Posterior cingulate gyrus (tissue), 11 donors: Measurements from ENCODE around the gene HOXC5.

ENCODE experiments used
- DNase-seq, 10 donors: peaks; one replicate each; pipeline versions ENCODE4 v3.0.0 to v3.0.0-alpha.2; 2020 to 2021; ENCODE audit warnings: mixed read lengths in 3 of 10
- intact Hi-C: fragments of 100-400 bp; cut with DNase I; formaldehyde crosslinking; loops from one replicate; pipeline ENCODE4 v1.15.1; 2023

HOXC5 gene

DNA sequence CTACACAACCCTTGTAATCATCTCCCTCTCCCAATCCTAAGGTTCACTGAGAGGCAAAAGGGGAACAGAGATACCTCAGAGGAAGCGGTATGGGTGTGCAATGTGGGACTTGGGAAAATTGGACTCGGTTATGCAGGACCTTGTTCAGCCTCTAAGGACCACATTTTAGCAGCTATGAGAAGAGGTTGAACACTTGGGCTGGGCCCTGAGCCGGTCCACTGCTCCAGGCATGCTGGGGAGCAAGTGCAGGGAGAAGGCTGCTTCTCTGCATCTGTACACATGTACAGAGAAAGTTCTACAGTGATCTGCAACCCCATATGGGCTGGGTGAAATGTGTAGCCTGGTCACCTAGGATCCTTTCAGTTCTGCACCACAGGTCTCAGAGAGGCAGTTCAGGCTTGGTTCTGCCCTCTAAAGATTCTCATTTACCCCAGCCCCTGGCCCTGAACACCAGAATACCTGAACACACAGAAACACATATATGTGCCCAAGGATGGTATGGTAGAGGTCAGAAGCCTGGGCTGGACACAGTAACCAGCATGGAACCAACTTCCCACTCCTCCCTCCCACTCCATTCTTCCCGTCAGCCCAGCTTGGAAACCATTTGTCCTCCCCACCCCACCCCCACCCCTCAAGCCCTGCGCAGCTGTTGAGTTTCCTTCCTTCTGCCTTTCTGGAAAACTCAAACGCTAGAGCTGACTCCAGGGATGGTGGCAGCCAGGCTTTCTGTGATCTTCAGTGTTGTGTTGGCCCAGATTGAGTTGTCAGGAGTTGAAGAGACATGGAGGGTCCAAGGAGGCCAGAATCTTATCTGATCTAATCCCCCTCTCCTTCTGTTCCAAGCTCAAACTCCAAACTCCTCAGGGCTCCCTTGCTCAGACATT, 10.4 kb downstream of the HOXC5 start:
- DNase-seq: no peak
- intact Hi-C loops: no loop called here

DNA sequence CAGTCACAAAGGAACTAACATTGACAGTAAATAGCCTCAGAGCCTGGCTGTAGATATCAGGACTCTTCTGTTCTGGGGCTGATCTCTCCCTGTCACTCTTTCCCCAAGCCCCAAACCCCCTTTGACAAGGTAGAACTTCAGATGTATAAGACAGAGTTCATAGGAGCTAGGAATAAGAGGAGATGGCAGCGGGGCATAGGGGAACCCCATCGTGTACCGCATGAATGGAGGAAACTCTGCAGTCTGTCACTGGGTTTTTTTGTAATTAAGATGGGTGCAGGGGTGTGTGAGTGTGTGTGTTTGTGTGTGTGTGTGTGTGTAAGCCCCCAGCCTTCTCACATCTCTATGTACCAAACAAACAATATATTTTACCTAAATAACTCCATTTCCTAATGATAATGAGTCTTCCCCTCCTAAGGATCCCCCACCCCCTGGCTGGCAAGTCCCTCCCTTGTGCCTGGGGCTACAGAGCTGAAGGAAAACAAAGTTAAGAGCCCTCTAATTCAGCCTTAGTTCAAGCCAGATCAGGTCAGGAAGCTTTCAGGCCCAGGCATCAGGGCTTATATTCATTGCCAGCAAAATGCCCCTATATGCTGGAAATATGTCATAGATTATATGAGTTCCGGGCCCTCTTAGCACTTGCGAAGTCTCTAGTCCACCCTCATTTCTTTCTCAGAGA, 11.7 kb downstream of the HOXC5 start:
- DNase-seq: no peak
- intact Hi-C loops: no loop called here

- no peak for DNase-seq
- intact Hi-C loops: no loop called here
Measured at GRCh38 chr12:54045401-54045800, 12.6 kb downstream of the HOXC5 start.

DNA sequence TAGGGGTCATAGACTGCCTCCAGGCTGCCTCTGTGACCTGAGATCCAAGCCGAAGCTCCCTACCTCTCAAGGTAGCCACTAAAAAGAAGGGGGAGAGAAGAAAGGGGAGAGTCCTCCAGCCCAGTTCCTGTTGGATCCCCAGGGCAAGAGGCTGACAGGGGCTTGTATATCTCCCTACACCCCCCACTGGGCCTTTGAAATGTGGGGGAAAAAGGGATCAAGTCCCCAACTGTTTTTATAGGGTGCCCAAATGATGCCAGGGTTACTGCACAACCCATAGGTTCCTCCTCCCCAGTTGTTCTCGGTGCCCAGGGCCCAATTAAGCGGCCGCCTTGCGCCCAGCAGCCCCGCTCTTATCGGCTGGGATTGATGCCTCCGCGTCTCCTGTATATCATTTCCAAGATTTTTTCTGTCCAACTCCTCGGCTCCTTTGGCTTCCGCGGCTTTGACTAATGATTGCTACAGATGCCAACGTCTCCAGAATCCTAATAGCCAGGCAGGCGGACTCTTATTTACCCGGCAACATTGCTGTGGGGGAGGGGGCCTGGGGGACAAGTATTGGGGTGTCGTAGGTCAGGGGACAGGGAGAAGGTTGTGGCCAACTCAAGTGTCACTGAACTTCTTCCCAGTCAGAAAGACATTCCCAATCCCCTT, 13.1 kb downstream of the HOXC5 start:
- intact Hi-C loops: no loop called here
- DNase-seq: no peak

- intact Hi-C loops: no loop called here
- DNase-seq: peak in 1 of 10 donors; percentile 74
Measured at GRCh38 chr12:54046809-54047159, 13.9 kb downstream of the HOXC5 start.

- peak in 1 of 10 donors; percentile 57 for DNase-seq
Measured at GRCh38 chr12:54047160-54047963, 14.5 kb downstream of the HOXC5 start.

GRCh38 chr12:54047964-54048303, 15.1 kb downstream of the HOXC5 start:
- intact Hi-C loops: no loop called here
- no peak for DNase-seq

More at GRCh38 chr12:54047160-54047963, 14.5 kb downstream of the HOXC5 start:
- intact Hi-C loops: no loop called here

DNA sequence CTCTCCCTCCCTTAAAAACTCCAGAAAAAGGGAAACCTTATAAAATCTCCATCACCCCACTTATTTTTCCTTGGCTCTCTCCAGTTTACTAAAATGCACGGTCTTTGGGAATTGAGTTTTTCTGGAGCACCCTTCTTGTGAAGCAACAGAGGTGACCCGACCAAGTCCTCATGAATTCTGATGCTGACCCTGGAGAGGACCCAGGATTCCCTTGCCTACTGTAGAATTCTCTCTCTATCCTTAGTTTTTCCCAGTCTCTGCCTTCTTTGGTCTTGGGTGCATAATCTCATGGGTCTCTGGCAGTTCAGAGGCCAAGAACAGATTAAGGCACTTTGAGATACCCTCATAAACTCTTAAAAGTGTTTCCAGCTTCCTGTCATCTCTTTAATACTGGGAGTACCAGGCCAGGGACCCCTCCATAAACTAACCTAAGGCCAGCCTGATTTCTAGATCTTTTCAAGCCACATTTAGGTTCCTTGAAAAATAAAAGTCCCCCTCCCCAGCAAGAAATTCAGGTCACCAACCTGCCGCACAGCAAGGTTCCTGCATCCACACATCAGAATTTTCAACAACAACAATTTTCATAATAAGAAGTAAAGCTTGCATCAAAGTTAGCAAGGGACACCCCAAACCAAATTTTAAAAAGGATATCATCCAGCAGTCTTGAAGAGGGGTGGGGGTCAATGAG, 15.7 kb downstream of the HOXC5 start:
- DNase-seq: no peak
- intact Hi-C loops: no loop called here

- intact Hi-C loops: no loop called here
- DNase-seq: no peak
Measured at GRCh38 chr12:54049108-54049507, 16.3 kb downstream of the HOXC5 start.

DNA sequence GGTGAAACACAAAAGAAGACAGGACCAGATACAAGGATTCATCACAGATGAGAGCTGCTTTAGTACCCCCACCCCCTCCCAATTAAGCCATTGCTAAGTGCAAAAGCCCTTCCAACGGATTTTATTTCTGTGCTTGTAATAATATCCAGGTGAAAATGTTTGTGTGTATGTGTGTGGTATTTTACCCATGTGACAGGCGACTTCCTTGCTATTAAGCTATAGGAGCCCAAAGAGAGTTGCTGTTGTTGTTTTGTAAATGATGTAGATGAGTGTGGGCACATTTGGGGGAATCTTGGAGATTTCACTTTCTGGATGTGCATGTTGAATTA, 17.6 kb downstream of the HOXC5 start:
- no peak for DNase-seq
- intact Hi-C loops: no loop called here

- intact Hi-C loops: no loop called here
- DNase-seq: no peak
Measured at GRCh38 chr12:54051026-54051842, 18.4 kb downstream of the HOXC5 start.

- intact Hi-C loops: no loop called here
- DNase-seq: no peak
Measured at GRCh38 chr12:54051874-54052437, 19.1 kb downstream of the HOXC5 start.

GRCh38 chr12:54052438-54053002, 19.7 kb downstream of the HOXC5 start:
- intact Hi-C loops: no loop called here
- DNase-seq: peak in 1 of 10 donors; percentile 52

DNA sequence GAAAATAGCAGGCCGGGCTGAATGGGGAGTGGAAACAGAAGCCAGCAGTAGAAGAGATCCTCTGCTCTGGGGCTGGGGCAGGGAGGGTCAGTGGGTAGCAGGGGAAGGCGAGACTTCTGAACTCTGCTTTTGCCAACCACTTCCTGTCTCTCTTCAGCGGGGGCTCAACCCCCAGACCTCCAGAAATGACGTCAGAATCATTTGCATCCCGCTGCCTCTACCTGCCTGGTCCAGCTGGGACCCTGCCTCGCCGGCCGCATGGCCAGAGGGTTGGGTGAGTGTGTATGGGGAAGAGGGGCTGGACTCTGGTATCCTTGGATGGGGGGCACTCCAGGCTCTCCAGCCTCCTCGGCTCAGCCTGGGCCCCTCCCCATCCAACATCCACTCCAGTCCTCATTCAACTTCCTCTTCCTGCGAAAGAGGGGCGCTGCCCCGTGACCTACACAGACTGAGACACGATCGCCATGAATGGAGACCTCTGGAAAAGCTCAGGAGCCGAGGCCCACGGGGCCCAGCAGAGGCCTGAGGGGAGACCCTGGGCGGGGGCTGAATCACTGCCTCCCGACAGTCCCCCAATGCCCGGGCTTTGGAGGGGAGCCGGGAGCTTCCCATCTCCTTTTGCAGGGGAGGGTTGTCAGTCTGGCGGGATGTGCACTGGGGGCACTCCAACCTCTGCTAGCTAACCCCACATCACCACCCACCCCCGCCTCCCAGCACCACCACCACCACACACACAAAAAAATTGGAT, 20.3 kb downstream of the HOXC5 start:
- intact Hi-C loops: no loop called here
- peak in 1 of 10 donors; percentile 60 for DNase-seq

GRCh38 chr12:54053751-54054741, 21.2 kb downstream of the HOXC5 start, which contains the start of gene HOXC4:
TSS of gene HOXC4 (plus strand) at chr12:54053835. CDS start at chr12:54053923, 88 bp downstream.
- peak in 1 of 10 donors; percentile 68 for DNase-seq
- intact Hi-C loops: no loop called here

- DNase-seq: peak in 1 of 10 donors; percentile 81
Measured at GRCh38 chr12:54054742-54055194, 21.9 kb downstream of the HOXC5 start.

DNA sequence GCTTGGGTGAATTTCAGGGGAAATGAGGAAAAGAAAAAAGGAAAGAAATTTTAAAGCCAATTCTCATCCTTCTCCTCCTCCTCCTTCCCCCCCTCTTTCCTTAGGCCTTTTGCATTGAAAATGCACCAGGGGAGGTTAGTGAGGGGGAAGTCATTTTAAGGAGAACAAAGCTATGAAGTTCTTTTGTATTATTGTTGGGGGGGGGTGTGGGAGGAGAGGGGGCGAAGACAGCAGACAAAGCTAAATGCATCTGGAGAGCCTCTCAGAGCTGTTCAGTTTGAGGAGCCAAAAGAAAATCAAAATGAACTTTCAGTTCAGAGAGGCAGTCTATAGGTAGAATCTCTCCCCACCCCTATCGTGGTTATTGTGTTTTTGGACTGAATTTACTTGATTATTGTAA, 22.7 kb downstream of the HOXC5 start:
- no peak for DNase-seq
- intact Hi-C loops: no loop called here

More at GRCh38 chr12:54054742-54055194, 21.9 kb downstream of the HOXC5 start:
- intact Hi-C loops: no loop called here
